Measurements from ENCODE around the gene TMED10. TPM values are rescaled to one million over a fixed set of nuclear protein-coding genes. Genes with fewer than 3 reads are reported as not detected.

TMED10 gene
- total RNA-seq, 1 donor from 2014 or later = 122 TPM

- H3K4me3 ChIP-seq (ENCODE audit: low read depth, low read length) = no peak overlapping the region
- TF ChIP-seq CTCF (conservative IDR thresholded peaks at IDR 0.05; ENCODE audit: low read depth, low read length) = no peak
- no peak for DNase-seq (ENCODE audit: low read depth)
Measured at GRCh38 chr14:75143761-75144527, 32.5 kb downstream of the TMED10 start.

GRCh38 chr14:75142494-75142893 lies 33.9 kb downstream of the TMED10 start:
- no peak for TF ChIP-seq CTCF (conservative IDR thresholded peaks at IDR 0.05; ENCODE audit: low read depth, low read length)
- DNase-seq (ENCODE audit: low read depth) = no peak
- H3K4me3 ChIP-seq (ENCODE audit: low read depth, low read length) = no peak overlapping the region

GRCh38 chr14:75141967-75142366 lies 34.4 kb downstream of the TMED10 start:
- no peak overlapping the region for H3K4me3 ChIP-seq (ENCODE audit: low read depth, low read length)
- no peak for DNase-seq (ENCODE audit: low read depth)
- peak; percentile 67 for TF ChIP-seq CTCF (conservative IDR thresholded peaks at IDR 0.05; ENCODE audit: low read depth, low read length)

GRCh38 chr14:75141062-75141461 lies 35.4 kb downstream of the TMED10 start:
- no peak for DNase-seq (ENCODE audit: low read depth)
- H3K4me3 ChIP-seq (ENCODE audit: low read depth, low read length) = no peak overlapping the region
- TF ChIP-seq CTCF (conservative IDR thresholded peaks at IDR 0.05; ENCODE audit: low read depth, low read length) = no peak

- H3K4me3 ChIP-seq (ENCODE audit: low read depth, low read length) = no peak overlapping the region
- TF ChIP-seq CTCF (conservative IDR thresholded peaks at IDR 0.05; ENCODE audit: low read depth, low read length) = no peak
Measured at GRCh38 chr14:75140620-75141019, 35.8 kb downstream of the TMED10 start.

GRCh38 chr14:75139185-75139584 lies 37.2 kb downstream of the TMED10 start:
- H3K4me3 ChIP-seq (ENCODE audit: low read depth, low read length) = no peak overlapping the region
- DNase-seq (ENCODE audit: low read depth) = no peak
- no peak for TF ChIP-seq CTCF (conservative IDR thresholded peaks at IDR 0.05; ENCODE audit: low read depth, low read length)

More at GRCh38 chr14:75140620-75141019, 35.8 kb downstream of the TMED10 start:
- no peak for DNase-seq (ENCODE audit: low read depth)

- no peak overlapping the region for H3K4me3 ChIP-seq (ENCODE audit: low read depth, low read length)
- DNase-seq (ENCODE audit: low read depth) = no peak
- TF ChIP-seq CTCF (conservative IDR thresholded peaks at IDR 0.05; ENCODE audit: low read depth, low read length) = no peak
Measured at GRCh38 chr14:75138492-75138891, 37.9 kb downstream of the TMED10 start.

All from epithelial cell of proximal tubule (primary cell).